IgD-negative memory B cell (primary cell): ENCODE results near the gene FBXO5. TPM values are rescaled to one million over a fixed set of nuclear protein-coding genes. Genes with fewer than 3 reads are reported as not detected.
A peak's percentile ranks its signal among the peaks of the same experiment; 100 is the strongest.

Source experiments
- H3K27ac Mint-ChIP-seq, 3 donors: one replicate each; pipeline ENCODE4 v1.8.0; 2020 to 2022; ENCODE audit warnings: mild to moderate bottlenecking in 3 of 3, mixed read lengths in 3 of 3, moderate library complexity in 1 of 3
- H3K27me3 Mint-ChIP-seq: one replicate; pipeline ENCODE4 v1.8.0; 2021; ENCODE audit warnings: mixed read lengths
- H3K36me3 Mint-ChIP-seq: one replicate; pipeline ENCODE4 v1.8.0; 2020; ENCODE audit warnings: mild to moderate bottlenecking, mixed read lengths
- H3K4me1 Mint-ChIP-seq, 3 donors: one replicate each; pipeline ENCODE4 v1.8.0; 2020 to 2022; ENCODE audit warnings: mixed read lengths in 3 of 3, mild to moderate bottlenecking in 1 of 3
- H3K4me3 Mint-ChIP-seq, 4 donors: one replicate each; pipeline ENCODE4 v1.8.0; 2020 to 2022; ENCODE audit warnings: mild to moderate bottlenecking in 4 of 4, mixed read lengths in 4 of 4, moderate library complexity in 3 of 4
- H3K9me3 Mint-ChIP-seq, 3 donors: one replicate each; pipeline ENCODE4 v1.8.0; 2020 to 2021; ENCODE audit warnings: mixed read lengths in 3 of 3, mild to moderate bottlenecking in 1 of 3
- polyA plus RNA-seq: library from polyadenylated mRNA; unstranded; fragments of 300-500 nt; fragmentation: Illumina TruSeq; gene quantifications from one replicate; pipeline ENCODE4 v1.2.3, GENCODE V29; 2021

FBXO5 gene
- polyA plus RNA-seq, 1 donor from 2014 or later = 12.3 TPM

DNA sequence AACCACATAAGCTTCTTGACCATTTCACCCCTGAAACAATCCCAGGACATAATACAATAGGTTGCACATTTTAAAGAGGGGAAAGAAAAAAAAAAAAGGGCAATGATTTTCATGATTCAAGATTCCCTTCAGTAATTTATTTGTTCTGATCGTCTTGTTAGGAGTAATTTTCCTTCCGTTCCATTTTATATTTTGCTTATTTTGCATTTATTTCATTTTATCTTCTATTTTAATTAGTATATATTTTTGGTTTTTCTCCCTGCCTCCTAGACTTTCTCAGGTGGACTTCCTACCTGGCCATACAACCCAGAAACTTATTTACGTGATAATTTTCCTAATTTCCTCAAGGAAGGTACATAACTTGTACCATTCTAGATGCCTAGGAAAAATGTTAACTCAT is 32.6 kb downstream of the FBXO5 start:
- Mint-ChIP-seq H3K9me3 (no peaks in the 10 kb centered on the region), H3K27ac (no peak overlapping the region), H3K4me3 (no peak overlapping the region), H3K27me3 (peaks cover 6% of the 10 kb centered on the region), H3K4me1 (peaks cover 0 to 6% (median 2%) of the 10 kb centered on the region in 3 donors), H3K36me3 (no peaks in the 10 kb centered on the region)

DNA sequence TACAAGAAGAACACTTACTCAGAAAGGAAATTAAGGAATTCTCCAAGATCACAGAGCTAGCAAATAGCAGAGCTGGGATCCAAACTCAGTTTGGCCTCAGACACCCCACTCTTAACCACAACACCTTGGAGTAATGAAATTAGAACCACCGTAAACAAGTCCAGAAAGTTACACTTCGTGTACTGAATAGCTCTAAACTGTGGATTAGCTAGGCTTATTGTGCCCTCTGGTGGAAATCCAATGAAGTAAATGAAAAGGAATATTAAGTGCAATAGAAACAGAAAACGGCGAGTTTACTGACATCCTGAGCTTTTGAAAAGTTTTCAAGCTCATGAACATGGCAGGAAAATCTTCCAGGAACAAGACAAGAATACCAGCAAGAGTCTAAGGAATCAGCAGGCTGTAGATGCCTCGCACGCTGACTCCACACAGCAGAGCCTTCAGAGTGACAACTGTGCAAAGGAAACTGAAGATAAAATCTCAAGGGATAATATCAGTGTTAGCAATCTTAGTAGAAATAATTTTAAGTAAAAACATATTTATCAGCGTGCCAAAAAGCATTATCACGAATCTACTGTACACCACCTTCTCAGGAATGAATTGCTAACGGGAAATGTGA is 34.6 kb downstream of the FBXO5 start:
- H3K36me3 Mint-ChIP-seq = no peaks in the 10 kb centered on the region
- no peak overlapping the region for H3K27ac Mint-ChIP-seq
- H3K4me1 Mint-ChIP-seq = peaks cover 0 to 6% (median 2%) of the 10 kb centered on the region in 3 donors
- H3K4me3 Mint-ChIP-seq = peak overlapping the region in 2 of 4 donors; percentile 40 to 75
- H3K9me3 Mint-ChIP-seq = no peaks in the 10 kb centered on the region
- peaks cover 6% of the 10 kb centered on the region for H3K27me3 Mint-ChIP-seq

DNA sequence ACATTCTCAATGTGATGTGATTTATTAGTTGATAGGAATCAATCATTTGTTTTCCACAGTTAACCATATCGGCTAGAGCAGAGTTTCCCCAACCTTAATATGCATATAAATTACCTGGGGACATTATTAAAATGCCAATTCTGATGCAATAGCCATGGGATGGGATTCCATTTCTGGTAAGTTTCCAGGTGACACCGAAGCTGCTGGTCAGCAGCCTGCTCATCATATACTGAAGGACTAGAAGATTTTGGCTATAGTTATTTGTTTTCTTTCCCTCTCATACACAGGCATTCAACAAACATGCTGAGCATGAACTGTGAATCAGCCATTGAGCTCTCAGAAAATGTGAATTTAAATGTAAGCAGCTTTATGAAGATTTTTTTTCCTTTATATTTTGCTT is 35.8 kb downstream of the FBXO5 start:
- no peak overlapping the region for H3K4me3 Mint-ChIP-seq
- H3K9me3 Mint-ChIP-seq = no peaks in the 10 kb centered on the region
- peaks cover 0 to 5% (median 2%) of the 10 kb centered on the region in 3 donors for H3K4me1 Mint-ChIP-seq
- H3K27me3 Mint-ChIP-seq = peaks cover 6% of the 10 kb centered on the region
- H3K36me3 Mint-ChIP-seq = no peaks in the 10 kb centered on the region
- no peak overlapping the region for H3K27ac Mint-ChIP-seq

DNA sequence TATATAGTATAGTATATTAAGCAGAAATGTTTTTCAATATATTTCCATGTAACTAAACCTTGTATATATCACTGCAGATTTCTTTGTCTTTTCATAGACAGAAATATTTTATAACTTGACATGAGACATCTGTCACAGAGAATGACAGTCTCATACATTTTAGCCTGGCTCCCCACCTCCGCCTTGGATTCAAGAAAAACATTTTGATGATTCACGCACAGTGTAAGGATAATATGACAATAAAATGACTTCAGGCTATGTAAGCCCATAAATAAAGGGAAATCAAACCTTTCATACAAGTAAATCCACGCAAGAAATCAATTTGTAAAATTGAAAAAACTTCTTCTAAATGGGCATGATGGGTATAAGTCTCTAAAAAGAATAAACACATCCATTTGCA is 36.4 kb downstream of the FBXO5 start:
- no peak overlapping the region for H3K4me3 Mint-ChIP-seq
- H3K27me3 Mint-ChIP-seq = peaks cover 9% of the 10 kb centered on the region
- H3K36me3 Mint-ChIP-seq = no peaks in the 10 kb centered on the region
- H3K27ac Mint-ChIP-seq = no peak overlapping the region
- peaks cover 0 to 5% (median 2%) of the 10 kb centered on the region in 3 donors for H3K4me1 Mint-ChIP-seq
- no peaks in the 10 kb centered on the region for H3K9me3 Mint-ChIP-seq

DNA sequence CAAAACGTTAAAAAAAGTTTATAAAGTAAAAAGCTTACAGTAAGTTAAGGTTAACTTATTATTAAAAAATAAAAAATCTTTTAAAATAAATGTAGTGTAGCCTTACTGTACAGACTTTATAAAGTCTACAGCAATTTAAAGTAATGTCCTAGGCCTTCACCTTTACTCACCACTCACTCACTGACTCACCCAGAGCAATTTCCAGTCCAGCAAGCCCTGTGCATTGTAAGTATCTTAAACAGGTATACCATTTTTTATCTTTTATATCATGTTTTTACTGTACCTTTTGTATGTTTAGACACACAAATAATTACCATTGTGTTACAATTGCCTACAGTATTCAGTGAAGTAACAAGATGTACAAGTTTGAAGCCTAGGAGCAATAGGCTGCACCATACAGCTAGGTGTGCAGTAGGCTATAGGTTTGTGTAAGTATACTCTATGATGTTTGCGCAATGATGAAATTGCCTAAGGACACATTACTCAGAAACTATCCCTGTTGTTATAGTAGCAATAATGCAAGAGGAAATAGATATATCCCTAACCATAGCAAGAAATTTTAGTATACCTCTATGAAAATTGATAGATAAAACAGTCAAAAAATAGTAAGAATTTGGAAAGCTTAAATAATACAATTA is 39.5 kb downstream of the FBXO5 start:
- Mint-ChIP-seq H3K4me3 (no peak overlapping the region), H3K27me3 (peaks cover 8% of the 10 kb centered on the region)

DNA sequence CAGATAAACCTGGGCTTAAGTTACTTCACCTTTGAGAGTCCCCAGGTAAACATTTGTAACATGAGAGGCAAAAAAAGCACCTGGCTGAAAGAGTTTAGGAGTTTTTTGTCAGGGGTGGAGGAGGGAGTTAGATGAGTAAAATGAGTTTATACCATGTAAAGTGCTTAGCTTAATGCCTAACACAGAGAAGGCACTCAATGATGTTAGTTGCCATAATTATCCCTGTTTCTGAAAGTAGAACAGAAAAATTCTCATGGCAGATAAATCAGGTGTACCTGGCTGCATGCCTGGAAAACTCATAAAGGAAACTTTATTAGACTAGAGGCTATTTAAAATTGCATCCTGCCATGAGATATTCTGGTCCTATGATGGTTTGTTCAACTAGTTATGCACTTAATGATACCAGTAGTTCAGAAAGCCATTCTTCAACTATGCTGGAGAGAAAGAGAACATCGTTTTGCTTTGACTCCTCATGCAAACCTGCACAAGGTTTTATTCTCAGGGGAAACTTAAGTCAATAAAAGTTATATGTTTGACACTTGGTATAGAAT is 40.4 kb downstream of the FBXO5 start:
- Mint-ChIP-seq H3K9me3 (no peaks in the 10 kb centered on the region), H3K27ac (no peak overlapping the region), H3K27me3 (peaks cover 6% of the 10 kb centered on the region), H3K4me3 (no peak overlapping the region), H3K36me3 (no peaks in the 10 kb centered on the region), H3K4me1 (no peaks in the 10 kb centered on the region)

More for the DNA sequence above, 39.5 kb downstream of the FBXO5 start:
- no peaks in the 10 kb centered on the region for H3K9me3 Mint-ChIP-seq
- H3K36me3 Mint-ChIP-seq = no peaks in the 10 kb centered on the region
- H3K4me1 Mint-ChIP-seq = peaks cover 0 to 4% (median 2%) of the 10 kb centered on the region in 3 donors
- H3K27ac Mint-ChIP-seq = no peak overlapping the region

DNA sequence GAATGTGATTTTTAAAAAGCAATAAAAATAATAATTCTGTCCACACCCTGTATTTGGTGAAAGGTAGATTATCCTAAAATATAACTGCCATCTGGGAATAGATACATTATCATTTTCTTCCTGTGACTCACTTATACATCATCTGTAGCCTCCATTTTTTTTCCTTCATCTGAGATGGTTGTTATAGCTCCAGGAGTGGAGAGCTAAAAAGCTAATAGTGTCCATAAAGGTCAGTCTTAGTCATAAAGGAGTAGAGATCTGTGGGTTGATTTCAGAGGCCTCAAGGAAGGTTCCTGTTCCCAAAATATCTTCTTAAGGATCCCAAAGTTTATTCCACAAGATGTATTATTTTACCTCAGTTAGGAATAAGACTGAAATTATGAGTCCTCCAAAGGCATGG is 41.1 kb downstream of the FBXO5 start:
- Mint-ChIP-seq H3K4me1 (no peaks in the 10 kb centered on the region), H3K27ac (no peak overlapping the region), H3K27me3 (peaks cover 6% of the 10 kb centered on the region), H3K36me3 (no peaks in the 10 kb centered on the region), H3K4me3 (no peak overlapping the region), H3K9me3 (no peaks in the 10 kb centered on the region)

DNA sequence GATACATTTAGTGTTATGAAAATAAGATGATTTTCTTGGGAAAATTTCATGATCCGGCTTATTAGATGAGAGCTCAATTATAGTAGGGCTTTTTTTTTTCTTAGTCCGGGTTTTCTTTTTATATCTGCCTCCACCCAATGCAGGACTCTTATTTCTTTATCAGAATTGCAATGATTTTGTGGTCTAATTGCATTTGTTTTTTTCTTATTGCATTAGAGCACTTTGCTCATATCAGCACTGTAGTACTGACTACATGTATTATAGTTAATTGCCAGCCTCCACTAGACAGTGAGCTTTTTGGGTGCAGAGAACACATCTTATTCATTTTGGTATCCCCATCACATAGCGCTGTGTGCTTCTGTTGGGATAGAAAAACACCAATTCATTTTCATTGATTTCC is 50.0 kb downstream of the FBXO5 start:
- Mint-ChIP-seq H3K27ac (no peak overlapping the region), H3K27me3 (peaks cover 2% of the 10 kb centered on the region), H3K36me3 (peaks cover 1% of the 10 kb centered on the region), H3K4me3 (no peak overlapping the region), H3K4me1 (no peaks in the 10 kb centered on the region), H3K9me3 (peaks cover 0 to 2% (median 0%) of the 10 kb centered on the region in 3 donors)

DNA sequence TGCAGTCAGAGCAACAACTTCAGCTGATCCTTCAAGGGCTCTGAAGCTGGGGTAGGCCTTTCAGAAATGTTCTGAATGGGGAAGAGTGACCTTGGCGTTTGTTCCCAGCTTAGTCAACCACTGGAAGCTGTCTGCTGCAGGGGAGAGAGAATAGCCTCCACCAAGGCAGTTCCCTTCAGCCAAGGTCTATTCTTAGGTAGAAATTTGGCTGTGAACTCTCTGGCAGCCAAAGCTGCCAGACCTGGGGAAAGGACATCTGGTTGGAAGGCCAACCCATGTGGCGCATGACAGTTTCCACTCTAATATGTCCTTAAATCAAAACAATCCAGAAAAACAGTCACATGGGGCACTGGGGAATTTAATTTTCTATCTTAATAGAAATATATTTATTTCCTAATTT is 60.1 kb downstream of the FBXO5 start:
- Mint-ChIP-seq H3K27me3 (peaks cover 4% of the 10 kb centered on the region), H3K4me3 (no peak overlapping the region), H3K27ac (no peak overlapping the region), H3K36me3 (peaks cover 2% of the 10 kb centered on the region), H3K9me3 (peaks cover 0 to 3% (median 1%) of the 10 kb centered on the region in 3 donors), H3K4me1 (no peaks in the 10 kb centered on the region)

Other genes starting within 250 kb of the FBXO5 start
- not detected for gene VIP, start 232.2 kb downstream of the FBXO5 start, polyA plus RNA-seq
- 12.5 TPM for gene MTRF1L, start 19.7 kb upstream of the FBXO5 start, polyA plus RNA-seq
- gene RGS17, start 148.2 kb upstream of the FBXO5 start, polyA plus RNA-seq = 0.05 TPM